Keratinocyte (primary cell): ENCODE results near the gene CYP3A4.

Experiments
- EZH2 ChIP-seq: IDR thresholded peaks from one replicate; pipeline ENCODE4 v1.6.1; 2012; ENCODE audit warnings: inconsistent platforms, mild to moderate bottlenecking, low read length, moderate library complexity
- TF ChIP-seq, protein P1 (sequence below), 3 experiments: IDR thresholded peaks in 1 of 3; conservative IDR thresholded peaks in 1 of 3; optimal IDR thresholded peaks in 1 of 3; 2 replicates in 2 of 3; 3 replicates in 1 of 3; pipeline versions ENCODE3 to v1.5.1; 2011; ENCODE audit warnings: low read length in 3 of 3, mild to moderate bottlenecking in 3 of 3, moderate library complexity in 2 of 3, control low read depth in 1 of 3, inconsistent platforms in 1 of 3; ENCODE audit not compliant: insufficient read depth in 2 of 3; ENCODE audit errors: extremely low read depth in 1 of 3

DNA sequence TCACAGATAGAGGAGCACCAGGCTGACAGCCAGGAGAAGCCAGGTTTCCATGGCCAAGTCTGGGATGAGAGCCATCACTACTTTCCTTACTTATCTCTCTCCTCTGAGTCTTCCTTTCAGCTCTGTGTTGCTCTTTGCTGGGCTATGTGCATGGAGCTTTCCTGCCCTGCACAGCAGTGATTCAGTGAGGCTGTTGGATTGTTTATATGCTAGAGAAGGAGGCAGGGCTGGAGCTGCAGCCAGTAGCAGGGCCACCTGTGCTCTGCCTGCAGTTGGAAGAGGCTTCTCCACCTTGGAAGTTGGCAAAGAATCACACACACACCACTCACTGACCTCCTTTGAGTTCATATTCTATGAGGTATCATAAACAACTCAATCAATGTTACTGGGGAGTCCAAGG is at the start of gene CYP3A4:
- TF ChIP-seq, protein P1, sequence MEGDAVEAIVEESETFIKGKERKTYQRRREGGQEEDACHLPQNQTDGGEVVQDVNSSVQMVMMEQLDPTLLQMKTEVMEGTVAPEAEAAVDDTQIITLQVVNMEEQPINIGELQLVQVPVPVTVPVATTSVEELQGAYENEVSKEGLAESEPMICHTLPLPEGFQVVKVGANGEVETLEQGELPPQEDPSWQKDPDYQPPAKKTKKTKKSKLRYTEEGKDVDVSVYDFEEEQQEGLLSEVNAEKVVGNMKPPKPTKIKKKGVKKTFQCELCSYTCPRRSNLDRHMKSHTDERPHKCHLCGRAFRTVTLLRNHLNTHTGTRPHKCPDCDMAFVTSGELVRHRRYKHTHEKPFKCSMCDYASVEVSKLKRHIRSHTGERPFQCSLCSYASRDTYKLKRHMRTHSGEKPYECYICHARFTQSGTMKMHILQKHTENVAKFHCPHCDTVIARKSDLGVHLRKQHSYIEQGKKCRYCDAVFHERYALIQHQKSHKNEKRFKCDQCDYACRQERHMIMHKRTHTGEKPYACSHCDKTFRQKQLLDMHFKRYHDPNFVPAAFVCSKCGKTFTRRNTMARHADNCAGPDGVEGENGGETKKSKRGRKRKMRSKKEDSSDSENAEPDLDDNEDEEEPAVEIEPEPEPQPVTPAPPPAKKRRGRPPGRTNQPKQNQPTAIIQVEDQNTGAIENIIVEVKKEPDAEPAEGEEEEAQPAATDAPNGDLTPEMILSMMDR (optimal IDR thresholded peaks at IDR 0.05 in 1 of 3, IDR thresholded peaks at IDR 0.05 in 1 of 3, conservative IDR thresholded peaks at IDR 0.05 in 1 of 3; ENCODE audit: extremely low read depth in 1 of 3, insufficient read depth in 2 of 3, low read length in 3 of 3), result no peak
- no peak for TF ChIP-seq EZH2
